GM21717 (cell line): Measurements from ENCODE around the gene NGFR.

Experiments
- ATAC-seq: cut with Tn5 transposase; IDR thresholded peaks from one replicate; pipeline ENCODE4 v1.9.1; 2021; ENCODE audit warnings: mild to moderate bottlenecking, moderate library complexity; ENCODE audit not compliant: unreplicated experiment

Gene NGFR

GRCh38 chr17:49557312-49558024 lies 62.4 kb downstream of the NGFR start:
- no peak for ATAC-seq
